ENCODE results near the gene KLK4. TPM values are rescaled to one million over a fixed set of nuclear protein-coding genes. Genes with fewer than 3 reads are reported as not detected.

Gene KLK4
- total RNA-seq, 1 donor from 2014 or later = not detected

DNA sequence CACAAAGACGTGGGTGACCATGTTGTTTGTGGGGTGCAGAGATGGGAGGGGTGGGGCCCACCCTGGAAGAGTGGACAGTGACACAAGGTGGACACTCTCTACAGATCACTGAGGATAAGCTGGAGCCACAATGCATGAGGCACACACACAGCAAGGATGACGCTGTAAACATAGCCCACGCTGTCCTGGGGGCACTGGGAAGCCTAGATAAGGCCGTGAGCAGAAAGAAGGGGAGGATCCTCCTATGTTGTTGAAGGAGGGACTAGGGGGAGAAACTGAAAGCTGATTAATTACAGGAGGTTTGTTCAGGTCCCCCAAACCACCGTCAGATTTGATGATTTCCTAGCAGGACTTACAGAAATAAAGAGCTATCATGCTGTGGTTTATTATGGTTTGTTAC is 32.3 kb downstream of the KLK4 start:
- no peak for DNase-seq

DNA sequence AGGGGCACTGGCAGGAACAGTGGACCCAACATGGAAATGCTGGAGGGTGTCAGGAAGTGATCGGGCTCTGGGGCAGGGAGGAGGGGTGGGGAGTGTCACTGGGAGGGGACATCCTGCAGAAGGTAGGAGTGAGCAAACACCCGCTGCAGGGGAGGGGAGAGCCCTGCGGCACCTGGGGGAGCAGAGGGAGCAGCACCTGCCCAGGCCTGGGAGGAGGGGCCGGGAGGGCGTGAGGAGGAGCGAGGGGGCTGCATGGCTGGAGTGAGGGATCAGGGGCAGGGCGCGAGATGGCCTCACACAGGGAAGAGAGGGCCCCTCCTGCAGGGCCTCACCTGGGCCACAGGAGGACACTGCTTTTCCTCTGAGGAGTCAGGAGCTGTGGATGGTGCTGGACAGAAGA is 33.9 kb downstream of the KLK4 start:
- DNase-seq = no peak

DNA sequence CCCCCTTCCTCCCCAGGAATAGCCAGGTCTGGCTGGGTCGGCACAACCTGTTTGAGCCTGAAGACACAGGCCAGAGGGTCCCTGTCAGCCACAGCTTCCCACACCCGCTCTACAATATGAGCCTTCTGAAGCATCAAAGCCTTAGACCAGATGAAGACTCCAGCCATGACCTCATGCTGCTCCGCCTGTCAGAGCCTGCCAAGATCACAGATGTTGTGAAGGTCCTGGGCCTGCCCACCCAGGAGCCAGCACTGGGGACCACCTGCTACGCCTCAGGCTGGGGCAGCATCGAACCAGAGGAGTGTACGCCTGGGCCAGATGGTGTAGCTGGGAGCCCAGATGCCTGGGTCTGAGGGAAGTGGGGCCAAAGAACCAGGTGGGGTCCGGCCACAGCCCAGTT is 34.7 kb downstream of the KLK4 start:
- peak; percentile 23 for DNase-seq

DNA sequence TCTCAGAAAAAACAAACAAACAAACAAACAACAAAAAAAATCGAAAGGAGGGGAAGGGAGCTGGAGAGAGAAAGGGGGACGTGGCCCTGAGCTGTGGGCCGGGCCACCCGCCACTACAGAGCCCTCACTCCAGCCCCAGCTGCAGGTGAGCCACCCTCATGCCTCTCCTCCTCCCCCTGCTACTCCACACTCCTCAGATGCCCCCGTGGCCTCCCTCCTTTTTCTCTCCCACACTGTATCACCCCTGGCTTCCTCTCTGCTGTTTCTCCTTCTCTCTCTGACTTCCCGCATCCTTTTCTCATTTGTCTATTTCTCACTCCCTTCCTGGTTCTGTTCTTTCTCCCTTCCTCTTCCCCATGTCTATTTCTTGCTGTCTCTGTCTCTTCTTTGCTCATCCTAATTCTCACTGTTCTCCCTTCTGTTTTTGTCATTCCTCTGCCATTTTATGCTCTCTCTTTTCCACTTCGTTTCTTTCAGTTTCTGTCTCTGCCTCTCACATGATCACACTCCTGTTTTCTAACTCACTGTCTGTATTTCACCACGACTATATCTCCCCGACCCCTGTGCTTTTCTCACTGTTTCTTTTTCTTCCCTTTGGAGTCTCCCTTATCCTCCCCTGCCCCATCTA is 35.3 kb downstream of the KLK4 start:
- DNase-seq = no peak

DNA sequence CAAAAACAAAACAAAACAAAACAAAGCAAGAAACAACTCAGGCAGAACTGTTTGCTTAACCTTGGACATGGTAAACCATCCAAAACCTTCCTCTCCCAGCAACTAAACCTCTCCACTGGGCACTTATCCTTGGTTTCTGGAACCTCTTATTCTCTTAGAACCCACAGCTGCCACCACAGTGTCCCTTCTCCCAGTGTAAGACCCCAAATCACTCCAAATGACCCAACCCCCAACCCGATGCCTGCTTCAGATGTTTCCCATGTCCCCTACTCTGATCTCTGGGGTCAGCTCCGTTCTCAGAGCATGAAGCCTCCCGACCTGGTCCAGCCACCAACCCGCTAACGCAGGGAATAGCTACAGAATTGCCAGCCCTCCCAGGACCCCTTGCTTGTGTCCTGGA is 37.0 kb downstream of the KLK4 start:
- no peak for DNase-seq

DNA sequence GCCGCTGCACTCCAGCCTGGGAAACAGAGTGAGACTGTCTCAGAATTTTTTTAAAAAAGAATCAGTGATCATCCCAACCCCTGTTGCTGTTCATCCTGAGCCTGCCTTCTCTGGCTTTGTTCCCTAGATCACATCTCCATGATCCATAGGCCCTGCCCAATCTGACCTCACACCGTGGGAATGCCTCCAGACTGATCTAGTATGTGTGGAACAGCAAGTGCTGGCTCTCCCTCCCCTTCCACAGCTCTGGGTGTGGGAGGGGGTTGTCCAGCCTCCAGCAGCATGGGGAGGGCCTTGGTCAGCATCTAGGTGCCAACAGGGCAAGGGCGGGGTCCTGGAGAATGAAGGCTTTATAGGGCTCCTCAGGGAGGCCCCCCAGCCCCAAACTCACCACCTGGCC is 38.1 kb downstream of the KLK4 start, which contains the start of gene KLK2:
Gene KLK2 (plus strand): TSS at position 384 of the 400 bp plus-strand sequence. CDS start 35 bp downstream, outside the sequence.
- no peak for DNase-seq

DNA sequence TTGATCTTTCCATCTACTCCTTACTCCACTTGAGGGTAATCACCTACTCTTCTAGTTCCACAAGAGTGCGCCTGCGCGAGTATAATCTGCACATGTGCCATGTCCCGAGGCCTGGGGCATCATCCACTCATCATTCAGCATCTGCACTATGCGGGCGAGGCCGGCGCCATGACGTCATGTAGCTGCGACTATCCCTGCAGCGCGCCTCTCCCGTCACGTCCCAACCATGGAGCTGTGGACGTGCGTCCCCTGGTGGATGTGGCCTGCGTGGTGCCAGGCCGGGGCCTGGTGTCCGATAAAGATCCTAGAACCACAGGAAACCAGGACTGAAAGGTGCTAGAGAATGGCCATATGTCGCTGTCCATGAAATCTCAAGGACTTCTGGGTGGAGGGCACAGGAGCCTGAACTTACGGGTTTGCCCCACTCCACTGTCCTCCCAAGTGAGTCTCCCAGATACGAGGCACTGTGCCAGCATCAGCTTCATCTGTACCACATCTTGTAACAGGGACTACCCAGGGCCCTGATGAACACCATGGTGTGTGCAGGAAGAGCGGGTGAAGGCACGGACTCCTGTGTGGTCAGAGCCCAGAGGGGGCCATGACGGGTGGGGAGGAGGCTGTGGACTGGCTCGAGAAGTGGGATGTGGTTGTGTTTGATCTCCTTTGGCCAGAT is 40.6 kb downstream of the KLK4 start:
- DNase-seq = no peak

DNA sequence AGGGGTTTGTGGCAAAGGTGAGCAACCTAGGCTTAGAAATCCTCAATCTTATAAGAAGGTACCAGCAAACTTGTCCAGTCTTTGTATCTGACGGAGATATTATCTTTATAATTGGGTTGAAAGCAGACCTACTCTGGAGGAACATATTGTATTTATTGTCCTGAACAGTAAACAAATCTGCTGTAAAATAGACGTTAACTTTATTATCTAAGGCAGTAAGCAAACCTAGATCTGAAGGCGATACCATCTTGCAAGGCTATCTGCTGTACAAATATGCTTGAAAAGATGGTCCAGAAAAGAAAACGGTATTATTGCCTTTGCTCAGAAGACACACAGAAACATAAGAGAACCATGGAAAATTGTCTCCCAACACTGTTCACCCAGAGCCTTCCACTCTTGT is 41.7 kb downstream of the KLK4 start:
- DNase-seq = no peak

DNA sequence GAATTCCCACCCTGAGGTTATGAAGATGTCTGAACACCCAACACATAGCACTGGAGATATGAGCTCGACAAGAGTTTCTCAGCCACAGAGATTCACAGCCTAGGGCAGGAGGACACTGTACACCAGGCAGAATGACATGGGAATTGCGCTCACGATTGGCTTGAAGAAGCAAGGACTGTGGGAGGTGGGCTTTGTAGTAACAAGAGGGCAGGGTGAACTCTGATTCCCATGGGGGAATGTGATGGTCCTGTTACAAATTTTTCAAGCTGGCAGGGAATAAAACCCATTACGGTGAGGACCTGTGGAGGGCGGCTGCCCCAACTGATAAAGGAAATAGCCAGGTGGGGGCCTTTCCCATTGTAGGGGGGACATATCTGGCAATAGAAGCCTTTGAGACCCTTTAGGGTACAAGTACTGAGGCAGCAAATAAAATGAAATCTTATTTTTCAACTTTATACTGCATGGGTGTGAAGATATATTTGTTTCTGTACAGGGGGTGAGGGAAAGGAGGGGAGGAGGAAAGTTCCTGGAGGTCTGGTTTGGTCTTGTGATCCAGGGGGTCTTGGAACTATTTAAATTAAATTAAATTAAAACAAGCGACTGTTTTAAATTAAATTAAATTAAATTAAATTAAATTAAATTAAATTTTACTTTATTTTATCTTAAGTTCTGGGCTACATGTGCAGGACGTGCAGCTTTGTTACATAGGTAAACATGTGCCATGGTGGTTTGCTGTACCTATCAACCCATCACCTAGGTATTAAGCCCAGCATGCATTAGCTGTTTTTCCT is 49.5 kb downstream of the KLK4 start:
- no peak for DNase-seq

DNA sequence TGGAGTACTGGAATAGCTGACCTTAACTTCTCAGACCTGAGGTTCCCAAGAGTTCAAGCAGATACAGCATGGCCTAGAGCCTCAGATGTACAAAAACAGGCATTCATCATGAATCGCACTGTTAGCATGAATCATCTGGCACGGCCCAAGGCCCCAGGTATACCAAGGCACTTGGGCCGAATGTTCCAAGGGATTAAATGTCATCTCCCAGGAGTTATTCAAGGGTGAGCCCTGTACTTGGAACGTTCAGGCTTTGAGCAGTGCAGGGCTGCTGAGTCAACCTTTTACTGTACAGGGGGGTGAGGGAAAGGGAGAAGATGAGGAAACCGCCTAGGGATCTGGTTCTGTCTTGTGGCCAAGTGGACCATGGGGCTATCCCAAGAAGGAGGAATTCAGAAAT is 50.2 kb downstream of the KLK4 start:
- DNase-seq = no peak

DNA sequence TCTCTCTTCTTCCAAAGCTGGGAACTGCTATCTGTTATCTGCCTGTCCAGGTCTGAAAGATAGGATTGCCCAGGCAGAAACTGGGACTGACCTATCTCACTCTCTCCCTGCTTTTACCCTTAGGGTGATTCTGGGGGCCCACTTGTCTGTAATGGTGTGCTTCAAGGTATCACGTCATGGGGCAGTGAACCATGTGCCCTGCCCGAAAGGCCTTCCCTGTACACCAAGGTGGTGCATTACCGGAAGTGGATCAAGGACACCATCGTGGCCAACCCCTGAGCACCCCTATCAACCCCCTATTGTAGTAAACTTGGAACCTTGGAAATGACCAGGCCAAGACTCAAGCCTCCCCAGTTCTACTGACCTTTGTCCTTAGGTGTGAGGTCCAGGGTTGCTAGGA is 51.3 kb downstream of the KLK4 start:
- DNase-seq = no peak

DNA sequence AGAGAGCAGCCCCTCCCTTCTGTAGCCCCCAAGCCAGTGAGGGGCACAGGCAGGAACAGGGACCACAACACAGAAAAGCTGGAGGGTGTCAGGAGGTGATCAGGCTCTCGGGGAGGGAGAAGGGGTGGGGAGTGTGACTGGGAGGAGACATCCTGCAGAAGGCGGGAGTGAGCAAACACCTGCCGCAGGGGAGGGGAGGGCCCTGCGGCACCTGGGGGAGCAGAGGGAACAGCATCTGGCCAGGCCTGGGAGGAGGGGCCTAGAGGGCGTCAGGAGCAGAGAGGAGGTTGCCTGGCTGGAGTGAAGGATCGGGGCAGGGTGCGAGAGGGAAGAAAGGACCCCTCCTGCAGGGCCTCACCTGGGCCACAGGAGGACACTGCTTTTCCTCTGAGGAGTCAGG is 52.3 kb downstream of the KLK4 start:
- no peak for DNase-seq

DNA sequence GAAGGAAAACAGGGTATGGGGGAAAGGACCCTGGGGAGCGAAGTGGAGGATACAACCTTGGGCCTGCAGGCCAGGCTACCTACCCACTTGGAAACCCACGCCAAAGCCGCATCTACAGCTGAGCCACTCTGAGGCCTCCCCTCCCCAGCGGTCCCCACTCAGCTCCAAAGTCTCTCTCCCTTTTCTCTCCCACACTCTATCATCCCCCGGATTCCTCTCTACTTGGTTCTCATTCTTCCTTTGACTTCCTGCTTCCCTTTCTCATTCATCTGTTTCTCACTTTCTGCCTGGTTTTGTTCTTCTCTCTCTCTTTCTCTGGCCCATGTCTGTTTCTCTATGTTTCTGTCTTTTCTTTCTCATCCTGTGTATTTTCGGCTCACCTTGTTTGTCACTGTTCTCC is 53.8 kb downstream of the KLK4 start:
- DNase-seq = no peak

Other genes with a start within 250 kb of the KLK4 start
- gene SHANK1, start 191.6 kb downstream of the KLK4 start, total RNA-seq = 6.3 TPM
- gene CLEC11A, start 188.0 kb downstream of the KLK4 start, total RNA-seq = 23.1 TPM
- not detected for gene GPR32, start 140.9 kb downstream of the KLK4 start, total RNA-seq
- not detected for gene ACP4, start 121.0 kb downstream of the KLK4 start, total RNA-seq
- not detected for gene KLK1, start 87.6 kb downstream of the KLK4 start, total RNA-seq
- not detected for gene KLK15, start 77.8 kb downstream of the KLK4 start, total RNA-seq
- gene KLK3, start 56.5 kb downstream of the KLK4 start, total RNA-seq = not detected
- not detected for gene KLK2, start 38.0 kb downstream of the KLK4 start, total RNA-seq
- gene KLK5, start 41.6 kb upstream of the KLK4 start, total RNA-seq = 1.1 TPM
- gene KLK6, start 58.2 kb upstream of the KLK4 start, total RNA-seq = not detected
- 0.51 TPM for gene KLK7, start 72.5 kb upstream of the KLK4 start, total RNA-seq
- 1.3 TPM for gene KLK8, start 90.2 kb upstream of the KLK4 start, total RNA-seq
- gene KLK10, start 108.3 kb upstream of the KLK4 start, total RNA-seq = 13.8 TPM
- 11.4 TPM for gene KLK11, start 115.2 kb upstream of the KLK4 start, total RNA-seq
- gene KLK12, start 123.6 kb upstream of the KLK4 start, total RNA-seq = 7.2 TPM
- 4.8 TPM for gene KLK13, start 153.7 kb upstream of the KLK4 start, total RNA-seq
- gene KLK14, start 171.5 kb upstream of the KLK4 start, total RNA-seq = 0.72 TPM
- gene CTU1, start 197.0 kb upstream of the KLK4 start, total RNA-seq = 6.1 TPM
- gene SIGLEC9, start 213.5 kb upstream of the KLK4 start, total RNA-seq = 0.21 TPM
- gene SIGLEC7, start 230.9 kb upstream of the KLK4 start, total RNA-seq = not detected